Adrenal gland (tissue), 5 donors: Measurements from ENCODE around the gene MED26.

Source experiments
- POLR2A ChIP-seq, 2 donors: fragments of 450-650 bp; IDR thresholded peaks; one replicate each; pipeline ENCODE4 v1.6.1; 2017; ENCODE audit warnings: antibody characterized with exemption in 2 of 2, mild to moderate bottlenecking in 2 of 2, moderate library complexity in 1 of 2
- TF ChIP-seq, protein P1 (sequence below), 6 experiments: fragments of 450-650 bp in 4 of 6; fragments of 200-600 bp in 2 of 6; sonication (generic) in 1 of 6; IDR thresholded peaks; 1 replicate in 5 of 6; 2 replicates in 1 of 6; pipeline versions ENCODE4 v1.5.1 to v1.8.0; 2016 to 2021; ENCODE audit warnings: antibody characterized with exemption in 6 of 6, mild to moderate bottlenecking in 2 of 6, moderate library complexity in 1 of 6
- donor health status: DM: no; HTN: no; CAD: no.

DNA sequence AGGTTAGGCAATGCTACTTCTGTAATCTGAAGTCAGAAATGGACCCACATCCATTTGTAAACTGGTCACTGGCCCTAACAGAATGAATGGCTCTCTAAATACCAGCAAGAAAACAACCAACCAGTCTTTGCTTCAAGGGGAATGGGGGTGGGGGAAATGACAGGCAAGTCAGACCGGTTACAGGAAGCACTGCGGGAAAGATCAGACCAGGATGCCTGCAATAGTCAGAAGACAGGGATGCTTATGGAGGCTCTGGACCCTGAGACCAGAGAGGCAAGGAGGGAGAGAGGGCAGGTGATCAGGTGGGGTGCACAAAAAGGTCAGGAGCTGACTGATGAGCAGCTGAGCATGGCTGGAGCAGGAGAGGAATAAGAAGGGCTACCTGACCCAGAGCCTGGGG lies 13.1 kb downstream of the MED26 start:
- TF ChIP-seq POLR2A (IDR thresholded peaks at IDR 0.05): no peak
- TF ChIP-seq, protein P1, sequence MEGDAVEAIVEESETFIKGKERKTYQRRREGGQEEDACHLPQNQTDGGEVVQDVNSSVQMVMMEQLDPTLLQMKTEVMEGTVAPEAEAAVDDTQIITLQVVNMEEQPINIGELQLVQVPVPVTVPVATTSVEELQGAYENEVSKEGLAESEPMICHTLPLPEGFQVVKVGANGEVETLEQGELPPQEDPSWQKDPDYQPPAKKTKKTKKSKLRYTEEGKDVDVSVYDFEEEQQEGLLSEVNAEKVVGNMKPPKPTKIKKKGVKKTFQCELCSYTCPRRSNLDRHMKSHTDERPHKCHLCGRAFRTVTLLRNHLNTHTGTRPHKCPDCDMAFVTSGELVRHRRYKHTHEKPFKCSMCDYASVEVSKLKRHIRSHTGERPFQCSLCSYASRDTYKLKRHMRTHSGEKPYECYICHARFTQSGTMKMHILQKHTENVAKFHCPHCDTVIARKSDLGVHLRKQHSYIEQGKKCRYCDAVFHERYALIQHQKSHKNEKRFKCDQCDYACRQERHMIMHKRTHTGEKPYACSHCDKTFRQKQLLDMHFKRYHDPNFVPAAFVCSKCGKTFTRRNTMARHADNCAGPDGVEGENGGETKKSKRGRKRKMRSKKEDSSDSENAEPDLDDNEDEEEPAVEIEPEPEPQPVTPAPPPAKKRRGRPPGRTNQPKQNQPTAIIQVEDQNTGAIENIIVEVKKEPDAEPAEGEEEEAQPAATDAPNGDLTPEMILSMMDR (IDR thresholded peaks at IDR 0.05): no peak
